ENCODE data around the gene CHRDL1. TPM values are rescaled to one million over a fixed set of nuclear protein-coding genes. Genes with fewer than 3 reads are reported as not detected.

CHRDL1 gene
- total and polyA plus RNA-seq, 2 donors (not counting 3 experiments of a cell fraction or from before 2014, with no cell fraction given), result not detected

DNA sequence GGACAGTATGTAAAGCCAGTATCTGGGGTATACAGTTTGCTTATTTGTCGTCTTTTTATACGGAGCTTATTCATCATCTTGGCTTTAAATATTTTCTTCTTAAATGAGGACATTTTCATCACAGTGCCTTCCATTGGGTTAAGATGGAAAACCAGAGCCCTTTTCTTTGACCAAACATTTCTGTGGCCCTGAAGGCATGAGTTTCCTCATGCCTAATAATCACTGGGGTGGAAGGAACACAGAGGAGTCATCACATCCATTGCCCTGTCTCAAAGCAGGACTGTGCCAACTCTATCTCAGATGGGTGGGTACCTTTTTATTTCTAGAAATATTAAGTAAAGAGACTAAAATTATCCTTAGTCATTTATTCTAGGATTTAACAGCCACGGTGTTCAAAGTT lies 40.0 kb downstream of the CHRDL1 start:
- no peaks in the 10 kb centered on the region for H3K4me1 ChIP-seq (ENCODE audit: control insufficient read depth, extremely low read depth, insufficient read depth, low read length)
- H3K36me3 ChIP-seq (ENCODE audit: control insufficient read depth in 2 of 2, extremely low read depth in 1 of 2, insufficient read depth in 2 of 2, low read length in 2 of 2), result no peaks in the 10 kb centered on the region
- no peak overlapping the region for H3K4me3 ChIP-seq (replicated peaks in 1 of 3; ENCODE audit: insufficient read depth in 1 of 3, low read depth in 1 of 3, low read length in 3 of 3)
- POLR2A ChIA-PET, result no interaction called here
- no peaks in the 10 kb centered on the region for H3K27me3 ChIP-seq (ENCODE audit: control insufficient read depth in 2 of 2, insufficient read depth in 2 of 2, low read length in 2 of 2)
- dilution Hi-C loops (cut with MboI; ENCODE audit: extremely low pct_ligation_motif_present, low sequenced_read_pairs) (no loop called here), intact Hi-C loops (cut with micrococcal nuclease) (no loop called here)
- no peaks in the 10 kb centered on the region for H4K20me1 ChIP-seq (replicated peaks; ENCODE audit: control insufficient read depth, extremely low read depth, insufficient read depth, low read length)
- TF ChIP-seq JUN (IDR thresholded peaks at IDR 0.05; ENCODE audit: borderline replicate concordance, insufficient read depth, insufficient read length, low read depth) (no peak), POLR2AphosphoS5 (IDR thresholded peaks at IDR 0.05; ENCODE audit: insufficient read depth, low read depth, low read length) (no peak), POLR2A (IDR thresholded peaks at IDR 0.05; ENCODE audit: low read depth, low read length) (no peak), GATA2 (IDR thresholded peaks at IDR 0.05; ENCODE audit: insufficient read depth, insufficient read length, low read depth, low read length) (no peak), FOS (IDR thresholded peaks at IDR 0.05; ENCODE audit: borderline replicate concordance, insufficient read depth, low read length) (no peak), EZH2 (IDR thresholded peaks at IDR 0.05; ENCODE audit: borderline replicate concordance, low read depth, low read length, severe bottlenecking) (no peak)
- FAIRE-seq, result no peak
- no peak for DNase-seq (ENCODE audit: low read depth, low spot score)
- no peak overlapping the region for H2AFZ ChIP-seq (ENCODE audit: low read depth, low read length)
- no TSS peak for BruUV-seq (replicated peaks)
- no peak overlapping the region for H3K4me2 ChIP-seq (ENCODE audit: insufficient read depth, low read length)
- H3K27ac ChIP-seq (ENCODE audit: insufficient read depth, low read depth, low read length), result no peak overlapping the region
- H3K9me1 ChIP-seq (replicated peaks; ENCODE audit: control insufficient read depth, extremely low read depth, insufficient read depth, low read length), result no peaks in the 10 kb centered on the region
- no peaks in the 10 kb centered on the region for H3K9me3 ChIP-seq (replicated peaks; ENCODE audit: control insufficient read depth, insufficient read depth, low read length)
- no peak overlapping the region for H3K9ac ChIP-seq (replicated peaks; ENCODE audit: extremely low read depth, insufficient read depth, low read length)
- no peaks in the 10 kb centered on the region for H3K79me2 ChIP-seq (ENCODE audit: control insufficient read depth, insufficient read depth, low read length)
- CTCF ChIA-PET, result no interaction called here

GRCh38 chrX:110755061-110755460 lies 40.6 kb downstream of the CHRDL1 start:
- H3K9me3 ChIP-seq (replicated peaks; ENCODE audit: control insufficient read depth, insufficient read depth, low read length), result no peaks in the 10 kb centered on the region
- no peaks in the 10 kb centered on the region for H3K36me3 ChIP-seq (ENCODE audit: control insufficient read depth in 2 of 2, extremely low read depth in 1 of 2, insufficient read depth in 2 of 2, low read length in 2 of 2)
- no peaks in the 10 kb centered on the region for H3K79me2 ChIP-seq (ENCODE audit: control insufficient read depth, insufficient read depth, low read length)
- no peaks in the 10 kb centered on the region for H3K4me1 ChIP-seq (ENCODE audit: control insufficient read depth, extremely low read depth, insufficient read depth, low read length)
- no peaks in the 10 kb centered on the region for H4K20me1 ChIP-seq (replicated peaks; ENCODE audit: control insufficient read depth, extremely low read depth, insufficient read depth, low read length)
- ChIA-PET CTCF (no interaction called here), POLR2A (no interaction called here)
- intact Hi-C loops (cut with micrococcal nuclease) (no loop called here), dilution Hi-C loops (cut with MboI; ENCODE audit: extremely low pct_ligation_motif_present, low sequenced_read_pairs) (no loop called here)
- no peak overlapping the region for H3K9ac ChIP-seq (replicated peaks; ENCODE audit: extremely low read depth, insufficient read depth, low read length)
- H3K27me3 ChIP-seq (ENCODE audit: control insufficient read depth in 2 of 2, insufficient read depth in 2 of 2, low read length in 2 of 2), result no peaks in the 10 kb centered on the region
- H2AFZ ChIP-seq (ENCODE audit: low read depth, low read length), result no peak overlapping the region
- no peak overlapping the region for H3K4me3 ChIP-seq (replicated peaks in 1 of 3; ENCODE audit: insufficient read depth in 1 of 3, low read depth in 1 of 3, low read length in 3 of 3)
- no peak for FAIRE-seq
- no peak for DNase-seq (ENCODE audit: low read depth, low spot score)
- BruUV-seq (replicated peaks), result no TSS peak
- no peak overlapping the region for H3K4me2 ChIP-seq (ENCODE audit: insufficient read depth, low read length)
- no peak for TF ChIP-seq GATA2 (IDR thresholded peaks at IDR 0.05; ENCODE audit: insufficient read depth, insufficient read length, low read depth, low read length)
- no peak for TF ChIP-seq FOS (IDR thresholded peaks at IDR 0.05; ENCODE audit: borderline replicate concordance, insufficient read depth, low read length)
- no peak for TF ChIP-seq MAX (IDR thresholded peaks at IDR 0.05; ENCODE audit: insufficient read depth, insufficient read length)
- TF ChIP-seq EZH2 (IDR thresholded peaks at IDR 0.05; ENCODE audit: borderline replicate concordance, low read depth, low read length, severe bottlenecking), result no peak
- no peak for TF ChIP-seq CTCF (IDR thresholded peaks at IDR 0.05; ENCODE audit: extremely low read depth in 1 of 2, insufficient read depth in 1 of 2, low read depth in 1 of 2, low read length in 2 of 2)
- no peak for TF ChIP-seq MYC (IDR thresholded peaks at IDR 0.05; ENCODE audit: low read depth, low read length)
- TF ChIP-seq POLR2A (IDR thresholded peaks at IDR 0.05; ENCODE audit: low read depth, low read length), result no peak
- no peak for TF ChIP-seq POLR2AphosphoS5 (IDR thresholded peaks at IDR 0.05; ENCODE audit: insufficient read depth, low read depth, low read length)
- no peak for TF ChIP-seq JUN (IDR thresholded peaks at IDR 0.05; ENCODE audit: borderline replicate concordance, insufficient read depth, insufficient read length, low read depth)
- H3K9me1 ChIP-seq (replicated peaks; ENCODE audit: control insufficient read depth, extremely low read depth, insufficient read depth, low read length), result no peaks in the 10 kb centered on the region
- no peak overlapping the region for H3K27ac ChIP-seq (ENCODE audit: insufficient read depth, low read depth, low read length)

Data from endothelial cell of umbilical vein (primary cell).